SK-N-SH treated with all-trans-retinoic acid at 6 μM for 48 hours (cell line): ENCODE measurements around the gene BRD3.
A peak's percentile ranks its signal among the peaks of the same experiment; 100 is the strongest.

Experiments used
- ATAC-seq: fragments of 200-7000 bp; cut with Tn5 transposase; 3 replicates; pipeline ENCODE4 v1.9.1; 2020; ENCODE audit warnings: mild to moderate bottlenecking, moderate library complexity
- ARNTL ChIP-seq: fragments of 450-650 bp; formaldehyde crosslinking; IDR thresholded peaks from 2 replicates; pipeline ENCODE4 v1.5.0; 2020; ENCODE audit warnings: low read depth, mild to moderate bottlenecking, moderate library complexity, borderline replicate concordance
- BACH2 ChIP-seq: fragments of 250-450 bp; sonication (Bioruptor Pico); IDR thresholded peaks from 2 replicates; pipeline ENCODE4 v1.9.0; 2021; ENCODE audit warnings: mild to moderate bottlenecking, borderline replicate concordance
- CREB5 ChIP-seq: fragments of 250-450 bp; sonication (Bioruptor Pico); IDR thresholded peaks from 2 replicates; pipeline ENCODE4 v1.5.1; 2020; ENCODE audit warnings: low read depth, mild to moderate bottlenecking, moderate library complexity
- CSDC2 ChIP-seq: fragments of 250-450 bp; sonication (Bioruptor Pico); IDR thresholded peaks from 2 replicates; pipeline ENCODE4 v1.5.0; 2020; ENCODE audit warnings: mild to moderate bottlenecking, moderate library complexity
- CSRNP3 ChIP-seq: fragments of 250-450 bp; sonication (Bioruptor Pico); IDR thresholded peaks from 2 replicates; pipeline ENCODE4 v1.5.1; 2021; ENCODE audit warnings: mild to moderate bottlenecking, moderate library complexity
- ESRRG ChIP-seq: fragments of 250-450 bp; sonication (Bioruptor Pico); IDR thresholded peaks from 2 replicates; pipeline ENCODE4 v1.6.1; 2021; ENCODE audit warnings: mild to moderate bottlenecking
- GLIS3 ChIP-seq: fragments of 250-450 bp; sonication (Bioruptor Pico); IDR thresholded peaks from 2 replicates; pipeline ENCODE4 v1.5.0; 2020; ENCODE audit warnings: mild to moderate bottlenecking, moderate library complexity
- ISL1 ChIP-seq: fragments of 250-450 bp; sonication (Bioruptor Pico); IDR thresholded peaks from 2 replicates; pipeline ENCODE4 v2.1.2; 2022; ENCODE audit warnings: mild to moderate bottlenecking, moderate library complexity
- OSR1 ChIP-seq: fragments of 250-450 bp; sonication (Bioruptor Pico); IDR thresholded peaks from 2 replicates; pipeline ENCODE4 v1.8.0; 2022; ENCODE audit warnings: moderate library complexity, mild to moderate bottlenecking, inconsistent platforms
- PATZ1 ChIP-seq: fragments of 250-450 bp; sonication (Bioruptor Pico); IDR thresholded peaks from 2 replicates; pipeline ENCODE4 v1.8.0; 2020; ENCODE audit warnings: mild to moderate bottlenecking, moderate library complexity, borderline replicate concordance
- POU6F1 ChIP-seq: fragments of 250-450 bp; sonication (Bioruptor Pico); IDR thresholded peaks from 2 replicates; pipeline ENCODE4 v1.8.0; 2021; ENCODE audit warnings: low read depth, mild to moderate bottlenecking, moderate library complexity, borderline replicate concordance
- PPARA ChIP-seq: fragments of 250-450 bp; sonication (Bioruptor Pico); IDR thresholded peaks from 2 replicates; pipeline ENCODE4 v1.5.0; 2020; ENCODE audit warnings: mild to moderate bottlenecking, borderline replicate concordance
- RARB ChIP-seq: fragments of 250-450 bp; sonication (Bioruptor Pico); IDR thresholded peaks from 2 replicates; pipeline ENCODE4 v1.8.0; 2021; ENCODE audit warnings: mild to moderate bottlenecking, moderate library complexity
- SNAI2 ChIP-seq: fragments of 250-450 bp; sonication (Bioruptor Pico); IDR thresholded peaks from 2 replicates; pipeline ENCODE4 v1.5.0; 2020; ENCODE audit warnings: mild to moderate bottlenecking, moderate library complexity
- TCF4 ChIP-seq: fragments of 250-450 bp; sonication (Bioruptor Pico); IDR thresholded peaks from 2 replicates; pipeline ENCODE4 v1.8.0; 2021; ENCODE audit warnings: mild to moderate bottlenecking, moderate library complexity, borderline replicate concordance
- TOX ChIP-seq: fragments of 250-450 bp; sonication (Bioruptor Pico); IDR thresholded peaks from 2 replicates; pipeline ENCODE4 v1.8.0; 2021; ENCODE audit warnings: mild to moderate bottlenecking, moderate library complexity, borderline replicate concordance
- ZC3H10 ChIP-seq: fragments of 250-450 bp; sonication (Bioruptor Pico); IDR thresholded peaks from 2 replicates; pipeline ENCODE4 v1.5.1; 2021; ENCODE audit warnings: mild to moderate bottlenecking, moderate library complexity
- ZFP3 ChIP-seq: fragments of 250-450 bp; sonication (Bioruptor Pico); IDR thresholded peaks from 2 replicates; pipeline ENCODE4 v1.5.0; 2020; ENCODE audit warnings: mild to moderate bottlenecking, moderate library complexity
- ZFP30 ChIP-seq: fragments of 450-650 bp; formaldehyde crosslinking; IDR thresholded peaks from 2 replicates; pipeline ENCODE4 v1.5.0; 2022; ENCODE audit warnings: mild to moderate bottlenecking, moderate library complexity
- ZNF565 ChIP-seq: fragments of 450-650 bp; formaldehyde crosslinking; conservative IDR thresholded peaks from 2 replicates; pipeline ENCODE4 v1.5.0; 2020; ENCODE audit warnings: low read depth, mild to moderate bottlenecking, moderate library complexity
- ZNF70 ChIP-seq: fragments of 450-650 bp; formaldehyde crosslinking; IDR thresholded peaks from 2 replicates; pipeline ENCODE4 v1.5.0; 2020; ENCODE audit warnings: mild to moderate bottlenecking, moderate library complexity
- TF ChIP-seq, protein P1 (sequence below): fragments of 250-450 bp; sonication (Bioruptor Pico); IDR thresholded peaks from 2 replicates; pipeline ENCODE4 v1.5.0; 2020; ENCODE audit warnings: mild to moderate bottlenecking, moderate library complexity

The BRD3 gene

GRCh38 chr9:134024828-134025605 is 42.8 kb downstream of the BRD3 start, which contains the start of gene BRD3OS:
Gene BRD3OS, plus strand, starts transcription at chr9:134025481. Its CDS starts 1,267 bp downstream, at chr9:134026748.
- TF ChIP-seq TCF4 (CRISPR knock-in tag) (no peak), ZC3H10 (CRISPR knock-in tag) (no peak), ZFP30 (CRISPR knock-in tag) (no peak), BACH2 (CRISPR knock-in tag) (no peak), ZNF565 (CRISPR knock-in tag) (no peak), ESRRG (CRISPR knock-in tag) (no peak), CSDC2 (CRISPR knock-in tag) (no peak), PPARA (CRISPR knock-in tag) (no peak), ZFP3 (CRISPR knock-in tag) (no peak), SNAI2 (CRISPR knock-in tag) (no peak), CSRNP3 (no peak)
- peak; percentile 85 for ATAC-seq

- ATAC-seq, result peak; percentile 7; the same call in 2 of the 3 replicates
- TF ChIP-seq ISL1 (CRISPR knock-in tag) (no peak), ZNF70 (CRISPR knock-in tag) (peak; percentile 64)
- TF ChIP-seq, all 23 proteins: peak for 1
Observed at GRCh38 chr9:134024214-134024792, 43.5 kb downstream of the BRD3 start.

DNA sequence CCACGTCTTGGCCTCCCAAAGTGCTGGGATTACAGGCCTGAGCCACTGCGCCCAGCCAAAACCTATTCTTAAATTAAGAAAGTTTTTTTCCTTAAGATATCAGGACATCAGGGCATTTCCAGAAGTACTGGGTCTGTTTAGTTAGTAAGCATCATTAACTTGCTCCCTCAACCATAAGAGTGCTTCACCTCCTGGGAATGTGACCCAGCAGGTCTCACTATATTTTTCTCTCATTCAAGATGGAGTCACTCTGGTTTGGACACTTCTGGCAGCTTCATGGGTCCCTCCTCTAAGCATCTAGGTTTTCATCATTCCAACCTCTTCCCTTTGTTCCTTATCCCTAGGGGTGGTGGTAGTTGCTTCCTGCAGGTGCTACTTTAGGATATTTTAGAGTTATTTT is 52.9 kb downstream of the BRD3 start:
- TF ChIP-seq ZFP30 (CRISPR knock-in tag), result no peak
- no peak for TF ChIP-seq ZFP3 (CRISPR knock-in tag)
- no peak for TF ChIP-seq PPARA (CRISPR knock-in tag)
- no peak for TF ChIP-seq GLIS3 (CRISPR knock-in tag)
- TF ChIP-seq CREB5, result no peak
- no peak for TF ChIP-seq PATZ1
- TF ChIP-seq ARNTL (CRISPR knock-in tag), result no peak
- no peak for TF ChIP-seq ISL1 (CRISPR knock-in tag)
- no peak for TF ChIP-seq ESRRG (CRISPR knock-in tag)
- TF ChIP-seq ZNF70 (CRISPR knock-in tag), result no peak
- TF ChIP-seq TOX (CRISPR knock-in tag), result no peak
- ATAC-seq, result no peak

DNA sequence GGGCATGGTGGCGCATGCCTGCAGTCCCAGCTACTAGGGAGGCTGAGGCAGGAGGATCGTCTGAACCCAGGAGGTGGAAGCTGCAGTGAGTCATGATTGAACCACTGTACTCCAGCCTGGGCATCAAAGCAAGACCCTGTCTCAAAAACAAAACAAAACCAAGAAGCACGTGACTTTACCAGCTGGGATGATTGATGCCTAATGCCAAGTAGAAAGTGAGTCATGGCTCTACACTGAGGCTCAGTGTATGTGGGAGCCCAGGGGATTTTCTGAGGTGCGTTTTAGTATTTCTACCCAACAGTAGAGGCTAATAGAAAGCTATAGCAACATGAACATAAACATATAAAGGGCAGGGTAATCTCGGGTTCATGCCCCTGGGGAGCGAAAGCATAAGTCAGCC is 56.4 kb downstream of the BRD3 start:
- TF ChIP-seq POU6F1, result no peak
- no peak for TF ChIP-seq CREB5
- no peak for TF ChIP-seq SNAI2 (CRISPR knock-in tag)
- TF ChIP-seq ZFP3 (CRISPR knock-in tag), result no peak
- no peak for TF ChIP-seq GLIS3 (CRISPR knock-in tag)
- no peak for TF ChIP-seq PPARA (CRISPR knock-in tag)
- TF ChIP-seq BACH2 (CRISPR knock-in tag), result no peak
- no peak for TF ChIP-seq OSR1 (CRISPR knock-in tag)
- no peak for TF ChIP-seq TCF4 (CRISPR knock-in tag)
- TF ChIP-seq, protein P1, sequence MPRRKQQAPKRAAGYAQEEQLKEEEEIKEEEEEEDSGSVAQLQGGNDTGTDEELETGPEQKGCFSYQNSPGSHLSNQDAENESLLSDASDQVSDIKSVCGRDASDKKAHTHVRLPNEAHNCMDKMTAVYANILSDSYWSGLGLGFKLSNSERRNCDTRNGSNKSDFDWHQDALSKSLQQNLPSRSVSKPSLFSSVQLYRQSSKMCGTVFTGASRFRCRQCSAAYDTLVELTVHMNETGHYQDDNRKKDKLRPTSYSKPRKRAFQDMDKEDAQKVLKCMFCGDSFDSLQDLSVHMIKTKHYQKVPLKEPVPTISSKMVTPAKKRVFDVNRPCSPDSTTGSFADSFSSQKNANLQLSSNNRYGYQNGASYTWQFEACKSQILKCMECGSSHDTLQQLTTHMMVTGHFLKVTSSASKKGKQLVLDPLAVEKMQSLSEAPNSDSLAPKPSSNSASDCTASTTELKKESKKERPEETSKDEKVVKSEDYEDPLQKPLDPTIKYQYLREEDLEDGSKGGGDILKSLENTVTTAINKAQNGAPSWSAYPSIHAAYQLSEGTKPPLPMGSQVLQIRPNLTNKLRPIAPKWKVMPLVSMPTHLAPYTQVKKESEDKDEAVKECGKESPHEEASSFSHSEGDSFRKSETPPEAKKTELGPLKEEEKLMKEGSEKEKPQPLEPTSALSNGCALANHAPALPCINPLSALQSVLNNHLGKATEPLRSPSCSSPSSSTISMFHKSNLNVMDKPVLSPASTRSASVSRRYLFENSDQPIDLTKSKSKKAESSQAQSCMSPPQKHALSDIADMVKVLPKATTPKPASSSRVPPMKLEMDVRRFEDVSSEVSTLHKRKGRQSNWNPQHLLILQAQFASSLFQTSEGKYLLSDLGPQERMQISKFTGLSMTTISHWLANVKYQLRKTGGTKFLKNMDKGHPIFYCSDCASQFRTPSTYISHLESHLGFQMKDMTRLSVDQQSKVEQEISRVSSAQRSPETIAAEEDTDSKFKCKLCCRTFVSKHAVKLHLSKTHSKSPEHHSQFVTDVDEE (CRISPR knock-in tag), result no peak
- no peak for TF ChIP-seq RARB (CRISPR knock-in tag)
- TF ChIP-seq, all 23 proteins: peak for 0
- ATAC-seq, result no peak
